ENCODE results near the gene LRPAP1. TPM values are rescaled to one million over a fixed set of nuclear protein-coding genes. Genes with fewer than 3 reads are reported as not detected.

Gene LRPAP1
- total and polyA plus RNA-seq, 10 donors: 28.1 to 131 (median 112) TPM

DNA sequence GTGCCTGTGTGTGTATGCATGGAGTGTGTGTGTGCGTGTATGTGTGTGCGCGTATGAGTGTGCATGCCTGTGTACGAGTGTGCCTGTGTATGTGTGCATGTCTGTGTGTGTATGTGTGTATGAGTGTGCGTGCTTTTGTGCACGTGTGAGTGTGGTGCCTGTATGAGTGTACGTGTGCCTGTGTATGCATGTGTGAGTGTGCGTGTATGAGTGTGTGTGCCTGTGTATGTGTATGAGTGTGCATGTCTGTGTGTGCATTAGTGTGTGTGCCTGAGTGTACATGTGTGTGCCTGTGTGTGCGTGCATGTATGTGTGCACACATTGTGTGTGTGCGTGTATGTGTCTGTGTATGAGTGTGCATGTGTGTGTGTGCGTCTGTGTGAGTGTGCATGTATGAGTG is 63.4 kb downstream of the LRPAP1 start:
- TF ChIP-seq POLR2AphosphoS5 (IDR thresholded peaks at IDR 0.05): no peak
- TF ChIP-seq, protein P1, sequence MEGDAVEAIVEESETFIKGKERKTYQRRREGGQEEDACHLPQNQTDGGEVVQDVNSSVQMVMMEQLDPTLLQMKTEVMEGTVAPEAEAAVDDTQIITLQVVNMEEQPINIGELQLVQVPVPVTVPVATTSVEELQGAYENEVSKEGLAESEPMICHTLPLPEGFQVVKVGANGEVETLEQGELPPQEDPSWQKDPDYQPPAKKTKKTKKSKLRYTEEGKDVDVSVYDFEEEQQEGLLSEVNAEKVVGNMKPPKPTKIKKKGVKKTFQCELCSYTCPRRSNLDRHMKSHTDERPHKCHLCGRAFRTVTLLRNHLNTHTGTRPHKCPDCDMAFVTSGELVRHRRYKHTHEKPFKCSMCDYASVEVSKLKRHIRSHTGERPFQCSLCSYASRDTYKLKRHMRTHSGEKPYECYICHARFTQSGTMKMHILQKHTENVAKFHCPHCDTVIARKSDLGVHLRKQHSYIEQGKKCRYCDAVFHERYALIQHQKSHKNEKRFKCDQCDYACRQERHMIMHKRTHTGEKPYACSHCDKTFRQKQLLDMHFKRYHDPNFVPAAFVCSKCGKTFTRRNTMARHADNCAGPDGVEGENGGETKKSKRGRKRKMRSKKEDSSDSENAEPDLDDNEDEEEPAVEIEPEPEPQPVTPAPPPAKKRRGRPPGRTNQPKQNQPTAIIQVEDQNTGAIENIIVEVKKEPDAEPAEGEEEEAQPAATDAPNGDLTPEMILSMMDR (IDR thresholded peaks at IDR 0.05 in 8 of 11, conservative IDR thresholded peaks at IDR 0.05 in 3 of 11): no peak
- no peak for TF ChIP-seq POLR2A (IDR thresholded peaks at IDR 0.05)
- no peak overlapping the region for H3K4me3 ChIP-seq
- no peaks in the 10 kb centered on the region for H3K9me3 ChIP-seq
- H3K27ac ChIP-seq: no peak overlapping the region
- peaks cover 0 to 67% (median 22%) of the 10 kb centered on the region in 7 donors for H3K27me3 ChIP-seq (replicated peaks in 1 of 7)
- whole genome bisulfite sequencing, 5 donors: 83 to 99% (median 93%) methylated on average over 11 of the region's 11 CpGs
- H3K4me1 ChIP-seq: peaks cover 0 to 2% (median 0%) of the 10 kb centered on the region in 6 donors
- DNase-seq: no peak
- intact Hi-C loops (cut with DNase I; ENCODE audit: low total_unique reads): no loop called here
- no peaks in the 10 kb centered on the region for H3K36me3 ChIP-seq

DNA sequence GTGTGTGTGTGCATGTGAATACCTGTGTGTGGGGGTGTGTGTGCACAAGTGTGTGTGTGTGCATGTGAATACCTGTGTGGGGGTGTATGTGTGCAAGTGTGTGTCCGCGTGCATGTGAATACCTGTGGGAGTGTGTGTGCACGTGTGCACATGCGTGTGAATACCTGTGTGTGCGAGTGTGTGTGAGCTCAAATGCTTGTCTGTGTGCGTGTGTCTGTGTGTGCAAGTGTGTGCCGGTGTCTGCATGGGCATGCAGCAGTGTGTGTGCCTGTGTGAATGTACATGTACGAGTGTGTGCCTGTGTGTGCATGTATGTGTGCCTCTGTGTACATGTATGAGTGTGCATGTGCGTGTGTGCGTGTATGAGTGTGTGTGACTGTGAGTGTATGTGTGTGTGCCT is 64.1 kb downstream of the LRPAP1 start:
- H3K9me3 ChIP-seq: no peaks in the 10 kb centered on the region
- H3K4me1 ChIP-seq: peaks cover 0 to 9% (median 5%) of the 10 kb centered on the region in 6 donors
- peaks cover 0 to 67% (median 29%) of the 10 kb centered on the region in 7 donors for H3K27me3 ChIP-seq (replicated peaks in 1 of 7)
- H3K27ac ChIP-seq: no peak overlapping the region
- H3K36me3 ChIP-seq: no peaks in the 10 kb centered on the region
- TF ChIP-seq POLR2AphosphoS5 (IDR thresholded peaks at IDR 0.05): no peak
- no peak for TF ChIP-seq POLR2A (IDR thresholded peaks at IDR 0.05)
- TF ChIP-seq, protein P1 (IDR thresholded peaks at IDR 0.05 in 8 of 11, conservative IDR thresholded peaks at IDR 0.05 in 3 of 11): no peak
- peak; percentile 30 for DNase-seq
- WGBS, 5 donors: 86 to 98% (median 91%) methylated on average over 10 of the region's 10 CpGs
- intact Hi-C loops (cut with DNase I; ENCODE audit: low total_unique reads): no loop called here
- no peak overlapping the region for H3K4me3 ChIP-seq

DNA sequence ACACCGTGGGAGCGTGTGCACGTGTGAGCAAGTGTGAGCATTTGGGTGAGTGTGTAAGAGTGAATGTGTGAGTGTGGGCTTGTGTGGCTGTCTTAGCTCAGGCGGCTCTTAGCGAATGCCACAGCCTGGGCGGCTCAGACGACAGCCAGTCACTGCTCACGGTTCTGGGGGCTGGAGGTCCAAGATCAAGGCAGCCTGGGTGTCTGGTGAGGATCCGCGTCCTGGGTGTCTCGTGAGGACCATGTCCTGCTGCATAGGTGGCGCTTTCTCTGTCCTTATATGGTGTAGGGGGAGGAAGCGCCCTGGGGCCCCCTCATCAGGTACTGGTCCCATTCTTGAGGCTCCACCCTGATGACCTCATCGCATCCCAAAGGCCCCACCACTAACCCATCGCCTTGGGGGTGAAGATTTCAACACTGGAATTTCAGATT is 64.6 kb downstream of the LRPAP1 start:
- Histone ChIP-seq H3K27me3 (replicated peaks in 1 of 7) (peaks cover 0 to 67% (median 34%) of the 10 kb centered on the region in 7 donors), H3K9me3 (no peaks in the 10 kb centered on the region), H3K27ac (no peak overlapping the region), H3K4me3 (no peak overlapping the region), H3K4me1 (peaks cover 0 to 14% (median 10%) of the 10 kb centered on the region in 6 donors), H3K36me3 (no peaks in the 10 kb centered on the region)
- TF ChIP-seq POLR2AphosphoS5 (IDR thresholded peaks at IDR 0.05) (no peak), POLR2A (IDR thresholded peaks at IDR 0.05) (no peak)
- TF ChIP-seq, protein P1 (IDR thresholded peaks at IDR 0.05 in 8 of 11, conservative IDR thresholded peaks at IDR 0.05 in 3 of 11): no peak
- 72 to 88% (median 84%) methylated on average over 14 to 15 of the region's 15 CpGs for WGBS, 5 donors
- intact Hi-C loops (cut with DNase I; ENCODE audit: low total_unique reads): no loop called here
- peak; percentile 11 for DNase-seq

DNA sequence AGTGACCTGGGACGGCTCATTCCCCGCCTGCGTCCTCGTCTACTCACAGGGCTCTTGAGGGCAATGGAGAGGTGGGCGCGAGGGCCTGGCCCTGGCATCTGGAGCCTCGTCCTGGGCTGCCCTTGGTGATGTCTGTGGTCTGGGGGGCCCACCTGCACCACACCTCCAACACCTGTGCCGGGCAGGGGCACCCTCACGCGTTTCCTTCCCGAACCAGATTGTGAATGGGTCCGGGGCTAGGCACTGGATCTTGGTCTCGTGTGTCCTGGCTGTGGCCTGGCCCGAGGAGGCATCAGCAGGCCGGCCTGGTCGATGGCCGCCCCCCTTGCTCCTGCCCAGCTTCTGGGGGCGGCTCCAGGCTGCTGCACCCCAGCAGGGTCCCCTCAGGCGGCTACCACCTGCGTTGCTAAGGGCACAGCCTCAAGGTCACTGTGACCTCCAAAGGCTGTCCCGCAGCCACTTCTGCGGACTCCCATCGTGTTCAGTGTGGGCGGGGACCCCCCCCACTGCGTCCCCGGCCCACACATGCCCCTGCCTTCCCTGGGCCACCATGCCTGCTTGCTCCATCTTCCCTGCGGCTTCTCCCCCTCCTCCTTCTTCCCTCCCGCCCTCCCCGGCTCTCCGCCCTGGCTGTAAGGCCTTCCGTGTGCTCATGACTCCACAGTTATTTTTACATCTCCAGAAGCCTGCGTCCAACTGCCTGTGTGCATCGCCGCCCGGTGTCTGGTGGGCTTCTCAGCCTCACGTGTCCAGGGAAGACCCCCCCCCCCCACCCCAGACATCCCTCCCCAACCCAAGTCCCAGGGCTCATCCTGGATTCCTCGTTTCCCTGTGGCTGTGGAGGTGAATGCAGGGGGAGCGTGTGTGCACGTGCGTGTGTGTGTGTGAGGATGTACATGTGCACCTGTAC is 65.3 kb downstream of the LRPAP1 start:
- H3K9me3 ChIP-seq: no peaks in the 10 kb centered on the region
- peaks cover 0 to 16% (median 10%) of the 10 kb centered on the region in 6 donors for H3K4me1 ChIP-seq
- intact Hi-C loops (cut with DNase I; ENCODE audit: low total_unique reads): no loop called here
- peak; percentile 57 for DNase-seq
- peaks cover 0 to 67% (median 35%) of the 10 kb centered on the region in 7 donors for H3K27me3 ChIP-seq (replicated peaks in 1 of 7)
- WGBS, 5 donors: 75 to 87% (median 80%) methylated on average over 35 to 40 of the region's 40 CpGs
- no peak overlapping the region for H3K27ac ChIP-seq
- no peak for TF ChIP-seq POLR2AphosphoS5 (IDR thresholded peaks at IDR 0.05)
- TF ChIP-seq POLR2A (IDR thresholded peaks at IDR 0.05): no peak
- TF ChIP-seq, protein P1 (IDR thresholded peaks at IDR 0.05 in 8 of 11, conservative IDR thresholded peaks at IDR 0.05 in 3 of 11): no peak
- H3K36me3 ChIP-seq: no peaks in the 10 kb centered on the region
- H3K4me3 ChIP-seq: no peak overlapping the region

Measured in spleen (tissue), 11 donors.